ENCODE results near the gene SH3BGRL3. TPM values are rescaled to one million over a fixed set of nuclear protein-coding genes. Genes with fewer than 3 reads are reported as not detected.

SH3BGRL3 gene
- total and polyA plus RNA-seq, 2 of the 13 experiments (the other 11 are each of a cell fraction or from before 2014, with no cell fraction given): 11.4 to 12.2 TPM

DNA sequence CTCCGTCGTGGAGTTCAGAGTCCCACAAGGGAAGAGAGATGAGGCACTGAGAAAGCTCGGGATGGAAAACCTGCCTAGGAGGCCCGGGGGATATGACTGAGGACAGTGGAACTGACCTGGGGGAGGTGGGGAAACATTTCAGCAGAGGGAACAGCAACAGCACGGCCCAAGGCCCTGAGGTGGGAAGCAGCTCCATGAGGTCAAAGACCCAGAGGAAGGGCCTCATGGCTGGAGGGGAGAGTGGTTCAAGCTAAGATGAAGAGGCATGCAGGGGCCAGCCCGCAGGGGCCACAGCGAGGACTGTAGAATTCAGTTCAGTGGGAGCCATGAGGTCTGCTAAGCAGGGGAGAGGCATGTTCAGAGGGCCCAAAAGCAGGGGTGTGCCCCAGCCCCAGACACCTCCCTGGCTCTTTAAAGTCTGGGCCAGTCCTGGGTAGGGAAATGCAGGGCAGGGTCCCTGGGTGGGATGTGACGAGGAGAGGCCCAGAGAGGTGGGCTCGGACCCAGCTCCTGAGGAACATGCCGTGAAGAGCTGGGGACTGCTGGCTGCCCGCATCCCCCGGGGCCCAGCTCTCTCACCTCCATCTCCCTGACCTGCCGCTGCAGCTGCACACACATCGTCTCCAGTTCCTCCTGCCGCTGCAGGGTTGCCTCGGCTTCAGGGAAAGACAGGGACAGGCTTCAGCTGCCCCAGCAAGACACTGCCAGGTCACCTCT, 16.6 kb downstream of the SH3BGRL3 start:
- ATAC-seq (no peak), DNase-seq (ENCODE audit: low spot score) (no peak), FAIRE-seq (no peak)
- no peak overlapping the region for H3K27ac ChIP-seq (ENCODE audit: extremely low read length, insufficient read depth, low read length)
- H3K9ac ChIP-seq (ENCODE audit: insufficient read depth, low read depth, low read length): no peak overlapping the region
- H3K9me3 ChIP-seq (ENCODE audit: low read length): no peaks in the 10 kb centered on the region
- 88% methylated on average over 16 of the region's 16 CpGs for WGBS (ENCODE audit: low lambda C conversion rate)
- H3K4me3 ChIP-seq (replicated peaks in 1 of 3; ENCODE audit: insufficient read depth in 1 of 3, low read depth in 2 of 3, low read length in 3 of 3): no peak overlapping the region
- no TSS peak for BruUV-seq (replicated peaks)
- peaks cover 0 to 1% of the 10 kb centered on the region in 2 experiments; a peak in 1 of 5 replicates for H3K36me3 ChIP-seq (replicated peaks in 1 of 2; ENCODE audit: control insufficient read depth in 1 of 2, insufficient read depth in 2 of 2, low read length in 2 of 2)
- H3K79me2 ChIP-seq (ENCODE audit: insufficient read depth, low read length): no peaks in the 10 kb centered on the region
- CTCF ChIA-PET (ENCODE audit: low intra/inter-chr PET ratio, low total read pairs): no interaction called here
- no peak overlapping the region for H2AFZ ChIP-seq (ENCODE audit: low read length)
- in situ Hi-C loops (cut with HindIII; ENCODE audit: extremely low pct_ligation_motif_present, low pct_unique_long_range_greater_than_20kb): no loop called here
- no peaks in the 10 kb centered on the region for H3K27me3 ChIP-seq (ENCODE audit: control insufficient read depth in 1 of 2, insufficient read depth in 2 of 2, low read length in 2 of 2)
- no peak for TF ChIP-seq ZNF670 (CRISPR knock-in tag; IDR thresholded peaks at IDR 0.05; ENCODE audit: borderline replicate concordance)
- TF ChIP-seq TARDBP (CRISPR knock-in tag; IDR thresholded peaks at IDR 0.05): no peak
- no peak for TF ChIP-seq ZNF225 (CRISPR knock-in tag; IDR thresholded peaks at IDR 0.05)
- TF ChIP-seq HNF4A (CRISPR knock-in tag; IDR thresholded peaks at IDR 0.05): no peak
- TF ChIP-seq PRMT3 (CRISPR knock-in tag; IDR thresholded peaks at IDR 0.05; ENCODE audit: borderline replicate concordance, low read depth): no peak
- TF ChIP-seq PAWR (CRISPR knock-in tag; IDR thresholded peaks at IDR 0.05; ENCODE audit: borderline replicate concordance): no peak
- TF ChIP-seq, protein P1, sequence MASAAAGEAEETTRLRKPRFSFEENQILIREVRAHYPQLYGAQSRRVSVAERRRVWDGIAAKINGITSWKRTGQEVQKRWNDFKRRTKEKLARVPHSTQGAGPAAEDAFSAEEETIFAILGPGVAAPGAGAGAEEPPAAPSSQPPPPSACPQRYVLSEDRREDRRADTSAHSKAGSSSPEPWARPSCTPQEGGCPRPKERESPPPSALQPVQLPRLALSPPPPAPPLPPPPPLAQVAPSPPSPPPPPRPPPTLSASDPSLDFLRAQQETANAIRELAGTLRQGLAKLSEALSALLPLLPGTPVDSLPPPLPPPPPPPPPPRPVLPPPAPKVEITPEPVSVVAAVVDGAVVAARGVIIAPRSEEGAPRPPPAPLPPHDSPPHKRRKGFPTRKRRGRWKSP (CRISPR knock-in tag; IDR thresholded peaks at IDR 0.05): no peak
- no peak for TF ChIP-seq ZNF598 (CRISPR knock-in tag; IDR thresholded peaks at IDR 0.05; ENCODE audit: borderline replicate concordance)
- TF ChIP-seq HDAC2 (CRISPR knock-in tag; IDR thresholded peaks at IDR 0.05): no peak
- TF ChIP-seq NR2F6 (IDR thresholded peaks at IDR 0.05): no peak
- no peak for TF ChIP-seq NR2F6 (CRISPR knock-in tag; IDR thresholded peaks at IDR 0.05)
- no peak for TF ChIP-seq KLF13 (CRISPR knock-in tag; IDR thresholded peaks at IDR 0.05)
- no peak for TF ChIP-seq RORA (CRISPR knock-in tag; IDR thresholded peaks at IDR 0.05)
- no peak for TF ChIP-seq DNMT1 (CRISPR knock-in tag; IDR thresholded peaks at IDR 0.05)
- no peak for TF ChIP-seq REPIN1 (CRISPR knock-in tag; IDR thresholded peaks at IDR 0.05; ENCODE audit: borderline replicate concordance, low read depth)
- TF ChIP-seq ZNF235 (CRISPR knock-in tag; IDR thresholded peaks at IDR 0.05; ENCODE audit: borderline replicate concordance): no peak
- no peak for TF ChIP-seq SP4 (CRISPR knock-in tag; IDR thresholded peaks at IDR 0.05)
- no peak for TF ChIP-seq ZNF75D (CRISPR knock-in tag; IDR thresholded peaks at IDR 0.05; ENCODE audit: borderline replicate concordance)
- intact Hi-C loops (cut with micrococcal nuclease; ENCODE audit: unreplicated experiment): no loop called here
- H3K4me1 ChIP-seq (ENCODE audit: insufficient read depth, low read length): no peaks in the 10 kb centered on the region
- no peaks in the 10 kb centered on the region for H4K20me1 ChIP-seq (ENCODE audit: insufficient read depth, low read length)
- POLR2A ChIA-PET: no interaction called here
- no peak overlapping the region for H3K4me2 ChIP-seq (ENCODE audit: low read depth, low read length)
